ENCODE data around the gene CLEC19A. TPM values are rescaled to one million over a fixed set of nuclear protein-coding genes. Genes with fewer than 3 reads are reported as not detected.

Gene CLEC19A
- total and polyA plus RNA-seq, 2 experiments from 2014 or later = not detected

- Histone ChIP-seq H3F3A (replicated peaks; ENCODE audit: low read depth) (no peaks in the 10 kb centered on the region), H3K4me2 (no peak overlapping the region), H3K79me2 (replicated peaks; ENCODE audit: insufficient read depth) (no peaks in the 10 kb centered on the region), H3K36me3 (ENCODE audit: insufficient read depth) (no peaks in the 10 kb centered on the region), H4K20me1 (replicated peaks; ENCODE audit: insufficient read depth) (no peaks in the 10 kb centered on the region), H3K9me2 (ENCODE audit: insufficient read depth) (no peaks in the 10 kb centered on the region; the same call in 1 of the 2 replicates), H3K27me3 (ENCODE audit: insufficient read depth) (no peaks in the 10 kb centered on the region), H3K27ac (ENCODE audit: low read depth) (no peak overlapping the region), H2AFZ (no peak overlapping the region), H3K4me3 (no peak overlapping the region), H3K4me1 (ENCODE audit: insufficient read depth) (no peaks in the 10 kb centered on the region)
- ATAC-seq (no peak), DNase-seq (ENCODE audit: low spot score) (no peak)
- Mint-ChIP-seq H3K27ac (no peak overlapping the region), H3K4me3 (no peak overlapping the region), H3K36me3 (ENCODE audit: low read depth) (no peaks in the 10 kb centered on the region), H3K4me1 (peaks cover 2% of the 10 kb centered on the region; the same call in 2 of the 3 replicates), H3K27me3 (ENCODE audit: insufficient read depth, low read depth, poor library complexity) (peaks cover 6% of the 10 kb centered on the region), H3K9me3 (no peaks in the 10 kb centered on the region; the same call in 2 of the 3 replicates)
- TF ChIP-seq ZNF114 (CRISPR knock-in tag; IDR thresholded peaks at IDR 0.05) (no peak), POLR2AphosphoS5 (IDR thresholded peaks at IDR 0.05; ENCODE audit: low read depth) (no peak), EZH2phosphoT487 (IDR thresholded peaks at IDR 0.05; ENCODE audit: unreplicated experiment) (no peak), NANOG (IDR thresholded peaks at IDR 0.05; ENCODE audit: borderline replicate concordance) (no peak), STAT1 (IDR thresholded peaks at IDR 0.05; ENCODE audit: unreplicated experiment) (no peak), ETS1 (IDR thresholded peaks at IDR 0.05) (no peak), CREB1 (CRISPR knock-in tag; IDR thresholded peaks at IDR 0.05; ENCODE audit: low read depth) (no peak), ZNF462 (CRISPR knock-in tag; IDR thresholded peaks at IDR 0.05) (no peak), ZNF331 (CRISPR knock-in tag; IDR thresholded peaks at IDR 0.05; ENCODE audit: low read depth) (no peak), REST (IDR thresholded peaks at IDR 0.05; ENCODE audit: unreplicated experiment) (no peak), EZH2 (IDR thresholded peaks at IDR 0.05; ENCODE audit: low read depth, unreplicated experiment) (no peak), JUNB (IDR thresholded peaks at IDR 0.05; ENCODE audit: unreplicated experiment) (no peak), CTCF (conservative IDR thresholded peaks at IDR 0.05; ENCODE audit: low read depth in 2 of 2) (no peak)
Measured at GRCh38 chr16:19305443-19305842, 19.9 kb downstream of the CLEC19A start.
